ENCODE results near the gene SYTL2. TPM values are rescaled to one million over a fixed set of nuclear protein-coding genes. Genes with fewer than 3 reads are reported as not detected.

The SYTL2 gene
- total RNA-seq, 1 donor from 2014 or later, result 181 TPM

DNA sequence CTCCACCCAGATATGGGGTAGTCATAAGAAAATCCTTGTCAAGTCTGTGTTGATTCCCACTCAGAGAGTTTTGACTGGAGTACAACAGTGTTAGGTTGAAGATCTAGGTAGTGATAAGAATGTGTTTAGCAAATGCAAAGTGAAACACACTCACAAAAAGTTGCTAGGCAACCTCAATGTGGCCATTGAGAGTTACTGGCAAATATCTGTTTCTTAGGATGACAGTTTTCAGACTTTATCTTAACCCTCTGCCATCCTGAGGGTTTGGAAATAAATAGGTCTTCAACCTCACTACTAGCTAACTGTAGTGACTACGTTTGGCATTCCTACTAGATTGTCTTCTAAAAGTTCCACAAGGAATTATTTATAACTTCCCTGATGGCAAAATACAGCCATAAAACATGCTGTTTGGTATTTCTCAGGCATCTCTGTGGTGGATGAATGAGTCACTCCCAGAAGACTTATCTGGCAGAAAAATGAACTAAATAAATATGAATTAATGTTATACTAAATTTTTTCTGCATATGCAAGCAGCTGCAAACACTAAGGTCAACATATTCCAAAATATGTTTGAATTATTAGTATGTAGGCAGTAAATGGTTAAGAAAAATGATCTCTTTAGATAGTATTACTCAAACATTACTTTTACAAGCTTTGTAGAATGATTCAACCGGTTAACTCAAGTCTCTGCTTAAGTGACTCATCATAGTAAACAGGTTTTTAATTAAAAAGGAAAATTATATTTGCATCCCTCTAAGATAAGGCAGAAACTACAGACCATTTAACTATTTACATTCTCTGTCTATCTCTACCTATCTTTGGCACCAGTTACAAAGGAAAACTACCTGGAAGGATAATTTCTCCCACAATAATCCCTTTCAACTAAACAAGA lies 17.1 kb upstream of the SYTL2 start:
- DNase-seq (ENCODE audit: low read depth), result peak; percentile 78

DNA sequence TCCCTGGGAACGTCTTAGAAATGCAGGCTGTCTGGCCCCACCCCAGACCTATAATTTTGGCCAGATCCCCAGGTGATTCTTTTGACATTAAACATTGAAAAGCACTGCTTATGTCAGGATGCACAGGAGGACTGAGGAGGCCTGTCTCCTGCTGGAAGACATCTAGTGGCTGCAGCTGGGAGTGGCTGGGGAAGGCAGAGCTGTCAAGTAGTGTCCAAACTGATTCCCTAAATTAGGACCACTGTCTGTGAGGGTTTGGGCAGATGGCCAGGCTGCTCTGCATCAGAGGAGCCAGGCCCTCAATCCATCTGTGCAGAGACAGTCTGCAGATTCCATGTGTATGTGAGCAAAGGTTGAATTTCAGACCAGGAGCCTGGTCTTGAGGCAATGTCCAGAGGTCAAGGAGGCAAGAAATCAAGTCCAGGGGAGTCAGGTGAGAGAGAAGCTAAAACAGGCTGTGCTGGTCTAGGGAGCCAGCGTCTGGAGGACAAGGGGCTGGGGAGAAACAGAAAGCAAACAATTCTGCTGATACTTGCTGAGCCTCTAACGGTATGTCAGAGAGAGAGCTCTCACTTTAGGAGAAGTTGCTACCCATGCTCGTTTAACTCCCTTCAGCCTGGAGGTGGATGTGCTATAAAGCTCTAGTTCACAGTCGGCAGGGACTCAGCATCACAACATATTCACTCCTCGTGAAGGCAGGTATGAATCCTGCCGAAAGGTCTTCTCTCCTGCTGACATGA lies 15.3 kb upstream of the SYTL2 start:
- DNase-seq (ENCODE audit: low read depth), result peak; percentile 83

GRCh38 chr11:85825616-85826015 lies 14.7 kb upstream of the SYTL2 start:
- no peak for DNase-seq (ENCODE audit: low read depth)

DNA sequence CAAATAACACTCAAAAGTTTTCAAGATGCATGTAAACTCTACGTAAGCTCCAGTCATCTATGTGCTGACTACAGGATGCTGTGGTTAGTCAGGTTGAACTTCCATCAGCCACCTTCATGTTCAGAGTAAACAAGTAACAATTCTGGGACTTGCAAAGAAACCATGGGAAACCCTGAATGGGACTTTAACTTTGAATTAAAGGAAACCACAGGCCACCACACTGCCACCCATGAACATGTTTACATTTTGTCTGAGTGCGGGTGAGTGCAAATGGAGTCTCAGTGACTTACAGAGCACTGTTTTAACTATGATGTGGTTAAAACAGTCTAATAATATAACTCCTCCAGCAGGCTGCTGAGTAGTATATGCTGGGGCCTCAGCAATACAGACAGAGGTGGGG lies 12.9 kb upstream of the SYTL2 start:
- no peak for DNase-seq (ENCODE audit: low read depth)

GRCh38 chr11:85822814-85823213 lies 11.9 kb upstream of the SYTL2 start:
- DNase-seq (ENCODE audit: low read depth), result peak; percentile 59

- DNase-seq (ENCODE audit: low read depth), result no peak
These were observed 10.7 kb upstream of the SYTL2 start for GRCh38 chr11:85821636-85822035.

GRCh38 chr11:85819441-85819840 lies 8.5 kb upstream of the SYTL2 start:
- DNase-seq (ENCODE audit: low read depth), result no peak

- no peak for DNase-seq (ENCODE audit: low read depth)
These were observed 4.4 kb upstream of the SYTL2 start for GRCh38 chr11:85815186-85815931.

DNA sequence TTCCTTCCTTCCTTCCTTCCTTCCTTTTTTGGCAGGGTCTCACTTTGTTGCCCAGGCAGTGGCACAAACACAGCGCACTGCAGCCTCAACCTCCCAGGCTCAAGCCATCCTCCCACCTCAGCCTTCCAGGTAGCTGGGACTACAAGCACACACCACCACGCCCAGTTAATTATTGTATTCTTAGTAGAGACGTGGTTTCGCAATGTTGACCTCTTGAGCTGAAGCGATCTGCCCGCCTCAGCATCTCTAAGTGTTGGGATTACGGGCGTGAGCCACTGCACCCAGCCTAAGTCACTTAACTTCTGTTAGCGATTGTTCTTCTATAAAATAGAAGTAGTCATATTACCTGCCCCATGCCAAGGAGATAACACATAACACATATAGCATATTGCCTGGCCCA lies 2.8 kb upstream of the SYTL2 start:
- DNase-seq (ENCODE audit: low read depth), result no peak

GRCh38 chr11:85811624-85812023 lies 683 bp upstream of the SYTL2 start:
- DNase-seq (ENCODE audit: low read depth), result no peak

GRCh38 chr11:85810521-85810870 lies 445 bp downstream of the SYTL2 start:
- DNase-seq (ENCODE audit: low read depth), result no peak

DNA sequence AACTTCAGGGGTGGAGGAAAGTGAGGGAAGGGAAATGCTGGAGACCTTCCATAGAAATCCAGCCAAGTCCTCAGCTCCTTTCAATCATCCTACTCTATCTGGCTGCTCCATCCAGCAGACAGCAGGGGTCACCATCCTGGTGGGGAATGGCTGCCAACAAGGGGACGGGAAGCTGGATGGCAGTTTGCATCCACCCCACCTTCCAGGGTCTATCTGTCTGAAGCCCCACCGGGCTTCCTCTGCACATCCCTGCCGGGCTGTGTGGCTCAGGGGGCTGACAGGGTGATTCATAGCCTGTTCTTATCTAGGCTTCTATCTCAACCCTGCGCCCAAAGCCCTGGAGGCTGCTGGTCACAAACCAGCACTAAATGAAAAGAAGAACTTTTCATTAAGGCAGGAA lies 1.1 kb downstream of the SYTL2 start:
- peak; percentile 30 for DNase-seq (ENCODE audit: low read depth)

GRCh38 chr11:85809191-85809590 lies 1.8 kb downstream of the SYTL2 start:
- peak; percentile 39 for DNase-seq (ENCODE audit: low read depth)

DNA sequence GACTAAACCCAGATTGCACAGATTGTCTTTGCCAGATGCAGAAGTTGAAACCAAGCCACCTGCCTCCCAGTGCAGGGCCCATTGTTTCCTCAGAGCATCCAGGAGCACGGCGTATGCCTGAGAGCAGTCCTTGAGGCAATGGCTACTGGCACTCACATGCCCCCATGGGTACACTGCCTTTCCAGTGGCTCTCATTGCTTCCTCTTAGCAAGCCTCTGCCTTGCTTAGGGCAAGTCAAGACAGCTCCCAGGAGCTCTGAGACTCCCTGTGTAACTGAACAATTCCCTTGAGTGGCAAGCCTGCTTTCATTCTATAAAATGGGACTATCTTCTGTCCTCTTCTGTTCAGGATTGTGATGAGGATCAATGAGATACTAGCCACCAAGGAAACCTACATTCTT lies 4.1 kb downstream of the SYTL2 start:
- no peak for DNase-seq (ENCODE audit: low read depth)

DNA sequence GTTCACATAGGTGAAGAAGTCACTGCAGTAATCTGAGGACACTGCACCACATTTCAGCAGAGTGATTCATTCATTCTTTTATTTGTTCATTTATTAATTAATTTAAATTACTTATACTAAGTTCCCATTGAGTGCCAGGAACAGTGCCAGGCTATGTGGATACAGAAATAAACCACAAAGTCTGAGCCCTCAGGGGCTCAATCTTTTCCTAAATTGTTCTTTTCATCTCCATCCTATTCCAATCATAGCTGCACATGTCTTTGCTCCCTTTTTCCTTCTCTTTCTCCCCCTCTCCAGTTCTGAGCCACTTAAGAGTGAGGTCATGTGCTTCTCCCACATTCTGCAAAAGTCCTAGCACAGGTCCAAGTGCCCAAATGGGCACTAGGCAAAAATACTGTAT lies 4.9 kb downstream of the SYTL2 start:
- DNase-seq (ENCODE audit: low read depth), result no peak

DNA sequence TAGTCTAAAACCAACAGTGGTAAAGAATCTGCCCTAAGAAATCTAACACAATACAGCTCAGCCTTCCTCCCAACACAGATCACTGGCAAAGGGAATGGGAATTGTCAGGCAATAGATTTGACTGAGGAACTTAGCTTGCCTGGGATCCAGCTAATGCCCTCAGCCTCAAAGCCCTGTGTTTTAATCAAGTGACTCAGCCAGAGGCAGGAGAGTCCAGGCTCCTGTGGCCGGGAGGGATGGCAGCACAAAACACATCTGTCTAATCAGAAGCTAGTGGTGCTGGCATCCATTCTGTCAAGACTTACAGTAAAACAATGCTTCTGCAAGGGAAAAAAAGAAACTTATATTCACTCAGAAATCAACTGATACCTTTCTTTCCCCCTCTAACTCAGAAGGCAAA lies 5.6 kb downstream of the SYTL2 start:
- peak; percentile 38 for DNase-seq (ENCODE audit: low read depth)

GRCh38 chr11:85803920-85804319 lies 7.0 kb downstream of the SYTL2 start:
- no peak for DNase-seq (ENCODE audit: low read depth)

DNA sequence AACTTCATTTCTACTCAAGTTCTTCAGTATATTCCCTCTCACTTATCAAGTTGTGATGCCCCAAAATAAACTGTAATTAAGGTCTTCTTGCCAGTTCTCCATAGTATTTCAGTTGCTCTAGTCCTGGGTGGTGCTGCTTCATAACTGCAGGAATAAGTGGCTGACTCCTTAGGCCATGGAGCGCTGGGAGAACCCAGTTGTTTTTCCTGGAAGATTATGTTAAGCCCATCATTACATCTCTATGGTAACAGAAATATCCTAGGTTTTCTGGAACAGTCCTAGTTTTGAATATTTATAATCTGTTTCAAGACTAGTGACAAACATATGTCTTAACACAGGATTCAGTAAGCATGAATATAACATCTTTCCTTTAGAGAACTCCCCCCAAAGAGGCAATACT lies 7.6 kb downstream of the SYTL2 start:
- no peak for DNase-seq (ENCODE audit: low read depth)

- DNase-seq (ENCODE audit: low read depth), result no peak
These were observed 9.4 kb downstream of the SYTL2 start for GRCh38 chr11:85801527-85801926.

DNA sequence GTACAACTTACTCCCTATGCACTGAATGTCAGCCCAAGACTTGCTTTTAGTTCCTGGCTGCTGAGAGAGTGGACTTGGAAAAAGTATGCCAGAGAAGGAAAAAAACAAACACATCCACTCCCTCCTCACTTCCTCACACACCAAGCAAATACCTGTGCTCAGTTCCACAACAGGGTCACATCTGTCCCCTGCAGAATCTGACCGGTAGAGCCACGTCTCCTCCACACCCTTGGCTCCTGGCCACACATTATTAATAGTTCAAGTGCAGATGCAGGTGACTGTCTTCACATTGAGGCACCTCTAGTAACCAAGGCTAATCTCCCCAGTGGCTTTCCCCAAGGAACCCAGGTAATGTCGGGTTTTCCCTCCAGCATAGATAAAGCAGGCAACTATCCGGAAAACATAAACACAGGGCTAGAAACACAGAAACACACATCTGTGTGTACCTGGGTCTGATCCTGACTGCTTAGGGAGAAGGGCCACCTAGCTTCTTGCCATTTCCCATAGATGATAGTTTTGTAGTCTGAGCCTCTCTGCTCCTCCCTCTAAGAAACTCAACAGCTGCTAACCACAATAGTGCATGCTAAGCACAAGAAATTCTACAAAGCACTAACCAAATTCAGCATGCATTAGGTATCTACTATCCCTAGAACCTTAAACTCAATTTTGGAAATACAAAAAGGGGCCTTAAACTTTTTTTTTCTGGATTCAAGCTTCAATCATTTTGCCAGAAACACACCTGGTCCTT lies 10.2 kb downstream of the SYTL2 start:
- DNase-seq (ENCODE audit: low read depth), result peak; percentile 45

GRCh38 chr11:85799142-85799541 lies 11.8 kb downstream of the SYTL2 start:
- DNase-seq (ENCODE audit: low read depth), result no peak

Data from myocyte (in vitro differentiated cells).